Panc1 (cell line): ENCODE results near the gene SPECC1.
"Not testable (repeated sequence)": the region's sequence is repeated elsewhere in the genome, so short reads cannot be mapped to it uniquely, and the experiment has no call there.

ENCODE experiments used
- CTCF ChIP-seq: fragments of 450-650 bp; IDR thresholded peaks from 2 replicates; pipeline ENCODE4 v1.5.1; 2017; ENCODE audit warnings: mild to moderate bottlenecking
- POLR2AphosphoS5 ChIP-seq: IDR thresholded peaks from 2 replicates; pipeline ENCODE4 v1.6.1; 2012; ENCODE audit warnings: mild to moderate bottlenecking, low read depth, low read length, moderate library complexity
- SIN3A ChIP-seq: IDR thresholded peaks from 2 replicates; pipeline ENCODE4 v1.6.1; 2012; ENCODE audit warnings: low read depth, mild to moderate bottlenecking, low read length, moderate library complexity, borderline replicate concordance; ENCODE audit not compliant: insufficient read depth
- TF ChIP-seq, protein P1 (sequence below), 2 experiments: IDR thresholded peaks; 2 replicates each; pipeline ENCODE4 v1.6.1; 2011 to 2012; ENCODE audit warnings: low read depth in 2 of 2, control low read depth in 1 of 2, low read length in 1 of 2, mild to moderate bottlenecking in 1 of 2, moderate library complexity in 1 of 2; ENCODE audit not compliant: insufficient read depth in 1 of 2

- TF ChIP-seq CTCF, POLR2AphosphoS5, SIN3A: not testable (repeated sequence)
- TF ChIP-seq, protein P1, sequence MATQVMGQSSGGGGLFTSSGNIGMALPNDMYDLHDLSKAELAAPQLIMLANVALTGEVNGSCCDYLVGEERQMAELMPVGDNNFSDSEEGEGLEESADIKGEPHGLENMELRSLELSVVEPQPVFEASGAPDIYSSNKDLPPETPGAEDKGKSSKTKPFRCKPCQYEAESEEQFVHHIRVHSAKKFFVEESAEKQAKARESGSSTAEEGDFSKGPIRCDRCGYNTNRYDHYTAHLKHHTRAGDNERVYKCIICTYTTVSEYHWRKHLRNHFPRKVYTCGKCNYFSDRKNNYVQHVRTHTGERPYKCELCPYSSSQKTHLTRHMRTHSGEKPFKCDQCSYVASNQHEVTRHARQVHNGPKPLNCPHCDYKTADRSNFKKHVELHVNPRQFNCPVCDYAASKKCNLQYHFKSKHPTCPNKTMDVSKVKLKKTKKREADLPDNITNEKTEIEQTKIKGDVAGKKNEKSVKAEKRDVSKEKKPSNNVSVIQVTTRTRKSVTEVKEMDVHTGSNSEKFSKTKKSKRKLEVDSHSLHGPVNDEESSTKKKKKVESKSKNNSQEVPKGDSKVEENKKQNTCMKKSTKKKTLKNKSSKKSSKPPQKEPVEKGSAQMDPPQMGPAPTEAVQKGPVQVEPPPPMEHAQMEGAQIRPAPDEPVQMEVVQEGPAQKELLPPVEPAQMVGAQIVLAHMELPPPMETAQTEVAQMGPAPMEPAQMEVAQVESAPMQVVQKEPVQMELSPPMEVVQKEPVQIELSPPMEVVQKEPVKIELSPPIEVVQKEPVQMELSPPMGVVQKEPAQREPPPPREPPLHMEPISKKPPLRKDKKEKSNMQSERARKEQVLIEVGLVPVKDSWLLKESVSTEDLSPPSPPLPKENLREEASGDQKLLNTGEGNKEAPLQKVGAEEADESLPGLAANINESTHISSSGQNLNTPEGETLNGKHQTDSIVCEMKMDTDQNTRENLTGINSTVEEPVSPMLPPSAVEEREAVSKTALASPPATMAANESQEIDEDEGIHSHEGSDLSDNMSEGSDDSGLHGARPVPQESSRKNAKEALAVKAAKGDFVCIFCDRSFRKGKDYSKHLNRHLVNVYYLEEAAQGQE (IDR thresholded peaks at IDR 0.05; ENCODE audit: insufficient read depth in 1 of 2, low read depth in 2 of 2, low read length in 1 of 2), result not testable (repeated sequence)
Measured at GRCh38 chr17:20352567-20352966, 343.4 kb downstream of the SPECC1 start.
